ENCODE data around the gene CARMIL1. TPM values are rescaled to one million over a fixed set of nuclear protein-coding genes. Genes with fewer than 3 reads are reported as not detected.

Gene CARMIL1
- total RNA-seq, 1 experiment from 2014 or later = 23.6 TPM

DNA sequence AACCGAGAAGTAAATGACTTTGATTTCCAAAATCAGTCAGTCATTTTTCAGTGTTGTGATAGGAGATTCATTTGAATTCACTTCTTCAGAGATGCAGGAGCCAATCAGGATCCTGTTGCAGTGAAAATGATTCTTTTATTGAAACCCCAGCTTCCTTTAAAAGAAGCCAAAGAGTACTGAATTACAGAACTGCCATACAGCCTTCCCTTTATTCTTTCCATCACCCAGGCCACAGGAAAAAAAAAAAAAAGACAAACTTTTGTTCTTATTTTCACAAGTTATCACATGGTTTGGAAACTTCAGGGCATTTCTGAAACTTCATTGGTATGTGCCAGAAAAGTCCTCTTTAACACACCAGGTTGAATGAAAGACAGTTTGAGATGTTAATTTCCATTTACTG lies 1.8 kb upstream of the CARMIL1 start:
- no peak overlapping the region for H3T11ph ChIP-seq (ENCODE audit: low read length)
- no peak overlapping the region for H2BK5ac ChIP-seq (ENCODE audit: insufficient read length, low read length)
- no peaks in the 10 kb centered on the region for H3K9me3 ChIP-seq (ENCODE audit: control insufficient read depth, low read depth, low read length)
- H3K9ac ChIP-seq (ENCODE audit: extremely low read depth, insufficient read length, low read length) = no peak overlapping the region
- H3K79me1 ChIP-seq (ENCODE audit: insufficient read depth, low read depth, low read length, poor library complexity, severe bottlenecking) = no peaks in the 10 kb centered on the region
- Mint-ChIP-seq H3K4me3 (no peak overlapping the region), H3K27me3 (ENCODE audit: low read depth) (no peaks in the 10 kb centered on the region; the same call in 1 of the 2 replicates), H3K27ac (no peak overlapping the region), H3K9me3 (no peaks in the 10 kb centered on the region), H3K4me1 (peaks cover 26 to 30% of the 10 kb centered on the region in 2 experiments), H3K36me3 (ENCODE audit: insufficient read depth in 1 of 3, low read depth in 3 of 3) (no peaks in the 10 kb centered on the region; a peak in 1 of 7 replicates)
- H4K8ac ChIP-seq (replicated peaks; ENCODE audit: insufficient read length, low read depth, low read length) = no peak overlapping the region
- H3K18ac ChIP-seq (ENCODE audit: insufficient read length, low read depth, low read length) = no peak overlapping the region
- 0 out of 2 replicates have a peak, but pooled peaks cover 2% of the 10 kb centered on the region for H3K4me1 ChIP-seq (ENCODE audit: insufficient read depth, low read length)
- H3K27ac ChIP-seq (ENCODE audit: insufficient read length, low read depth, low read length) = no peak overlapping the region
- H3K27me3 ChIP-seq (ENCODE audit: insufficient read depth, low read length) = no peaks in the 10 kb centered on the region
- no CpG with 5 or more reads among the region's 1 CpG for WGBS (ENCODE audit: extremely low coverage, insufficient read length, low lambda C conversion rate)
- no peak overlapping the region for H2AFZ ChIP-seq (ENCODE audit: low read length)
- no peak overlapping the region for H3K14ac ChIP-seq (ENCODE audit: insufficient read depth, low read length)
- H3K79me2 ChIP-seq (ENCODE audit: insufficient read depth, low read length) = no peaks in the 10 kb centered on the region; the same call in 1 of the 2 replicates
- H4K20me1 ChIP-seq (ENCODE audit: control insufficient read depth, insufficient read depth, insufficient read length) = no peaks in the 10 kb centered on the region
- no peak overlapping the region for H2BK120ac ChIP-seq (ENCODE audit: low read depth, low read length, poor library complexity, severe bottlenecking)
- H3K56ac ChIP-seq (ENCODE audit: insufficient read length, low read depth, low read length) = no peak overlapping the region
- no peak overlapping the region for H3K4ac ChIP-seq (ENCODE audit: low read depth, low read length)
- no peak overlapping the region for H4K5ac ChIP-seq (ENCODE audit: insufficient read length, low read depth, low read length)
- no peak overlapping the region for H2BK15ac ChIP-seq (ENCODE audit: low read depth, low read length)
- no peak overlapping the region for H3K4me2 ChIP-seq (ENCODE audit: insufficient read depth, insufficient read length, low read length)
- H4K91ac ChIP-seq (ENCODE audit: insufficient read length, low read depth, low read length) = no peak overlapping the region
- DNase-seq = no peak
- H2AK5ac ChIP-seq (ENCODE audit: insufficient read length, low read length) = no peak overlapping the region
- no peak overlapping the region for H2BK20ac ChIP-seq (ENCODE audit: low read depth, low read length, poor library complexity, severe bottlenecking)
- TF ChIP-seq, protein P1, sequence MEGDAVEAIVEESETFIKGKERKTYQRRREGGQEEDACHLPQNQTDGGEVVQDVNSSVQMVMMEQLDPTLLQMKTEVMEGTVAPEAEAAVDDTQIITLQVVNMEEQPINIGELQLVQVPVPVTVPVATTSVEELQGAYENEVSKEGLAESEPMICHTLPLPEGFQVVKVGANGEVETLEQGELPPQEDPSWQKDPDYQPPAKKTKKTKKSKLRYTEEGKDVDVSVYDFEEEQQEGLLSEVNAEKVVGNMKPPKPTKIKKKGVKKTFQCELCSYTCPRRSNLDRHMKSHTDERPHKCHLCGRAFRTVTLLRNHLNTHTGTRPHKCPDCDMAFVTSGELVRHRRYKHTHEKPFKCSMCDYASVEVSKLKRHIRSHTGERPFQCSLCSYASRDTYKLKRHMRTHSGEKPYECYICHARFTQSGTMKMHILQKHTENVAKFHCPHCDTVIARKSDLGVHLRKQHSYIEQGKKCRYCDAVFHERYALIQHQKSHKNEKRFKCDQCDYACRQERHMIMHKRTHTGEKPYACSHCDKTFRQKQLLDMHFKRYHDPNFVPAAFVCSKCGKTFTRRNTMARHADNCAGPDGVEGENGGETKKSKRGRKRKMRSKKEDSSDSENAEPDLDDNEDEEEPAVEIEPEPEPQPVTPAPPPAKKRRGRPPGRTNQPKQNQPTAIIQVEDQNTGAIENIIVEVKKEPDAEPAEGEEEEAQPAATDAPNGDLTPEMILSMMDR (conservative IDR thresholded peaks at IDR 0.05) = no peak
- H3K23ac ChIP-seq (ENCODE audit: insufficient read length, low read depth, low read length) = no peak overlapping the region
- peaks cover 17% of the 10 kb centered on the region for H3K23me2 ChIP-seq (ENCODE audit: insufficient read length, low read depth, low read length, poor library complexity, severe bottlenecking)
- H2BK12ac ChIP-seq (ENCODE audit: insufficient read length, low read depth, low read length) = no peak overlapping the region

Measured in H9 (cell line).